Naive thymus-derived CD4-positive, alpha-beta T cell (primary cell): Measurements from ENCODE around the gene ACO2. TPM values are rescaled to one million over a fixed set of nuclear protein-coding genes. Genes with fewer than 3 reads are reported as not detected.

ENCODE experiments used
- ATAC-seq: fragments of 150-1000 bp; cut with Tn5 transposase; 2 replicates; pipeline ENCODE4 v1.10.0; 2021; ENCODE audit warnings: mild to moderate bottlenecking, moderate library complexity
- CTCF ChIA-PET: fragments of 350-600 bp; sonication (Branson Sonifier 250); formaldehyde crosslinking; loops from one replicate; lab custom pipeline; 2021; ENCODE audit warnings: antibody characterized with exemption; lab: Charles Lee
- POLR2A ChIA-PET: fragments of 350-600 bp; sonication (Branson Sonifier 250); formaldehyde crosslinking; loops from one replicate; lab custom pipeline; 2021; ENCODE audit warnings: antibody characterized with exemption, inconsistent platforms; lab: Charles Lee
- DNase-seq, 9 donors: peaks; one replicate each; pipeline versions ENCODE4 v3.0.0 to v3.0.0-alpha.2; 2020 to 2022; ENCODE audit warnings: mixed read lengths in 1 of 9
- H3K27ac ChIP-seq: one replicate; pipeline ENCODE4 v1.7.0; 2013; ENCODE audit warnings: mild to moderate bottlenecking, low read depth, low read length, moderate library complexity
- H3K27me3 ChIP-seq, 2 donors: one replicate each; pipeline ENCODE4 v1.7.0; 2013; ENCODE audit warnings: low read length in 2 of 2, mild to moderate bottlenecking in 2 of 2, moderate library complexity in 2 of 2; ENCODE audit not compliant: control insufficient read depth in 2 of 2, insufficient read depth in 2 of 2
- H3K36me3 ChIP-seq, 3 experiments: 1 replicate in 2 of 3; 2 replicates in 1 of 3; pipeline ENCODE4 v1.7.0; 2013; ENCODE audit warnings: low read length in 3 of 3, mild to moderate bottlenecking in 3 of 3, moderate library complexity in 1 of 3; ENCODE audit not compliant: insufficient read depth in 3 of 3, control insufficient read depth in 2 of 3
- H3K4me1 ChIP-seq, 2 donors: one replicate each; pipeline ENCODE4 v1.7.0; 2013; ENCODE audit warnings: low read length in 2 of 2, mild to moderate bottlenecking in 2 of 2, moderate library complexity in 1 of 2; ENCODE audit not compliant: control insufficient read depth in 2 of 2, insufficient read depth in 2 of 2
- H3K4me3 ChIP-seq: 2 replicates; pipeline ENCODE4 v1.7.0; 2013; ENCODE audit warnings: mild to moderate bottlenecking, low read length
- H3K9me3 ChIP-seq, 3 experiments: 1 replicate in 2 of 3; 2 replicates in 1 of 3; pipeline ENCODE4 v1.7.0; 2013; ENCODE audit warnings: low read length in 3 of 3; ENCODE audit not compliant: control insufficient read depth in 2 of 3
- H3K27ac Mint-ChIP-seq, 9 donors: one replicate each; pipeline ENCODE4 v1.8.0; 2020 to 2022; ENCODE audit warnings: mixed read lengths in 9 of 9, mild to moderate bottlenecking in 8 of 9, moderate library complexity in 5 of 9, inconsistent platforms in 2 of 9
- H3K27me3 Mint-ChIP-seq, 5 donors: one replicate each; pipeline ENCODE4 v1.8.0; 2021 to 2022; ENCODE audit warnings: mixed read lengths in 5 of 5, mild to moderate bottlenecking in 1 of 5
- H3K36me3 Mint-ChIP-seq, 5 donors: one replicate each; pipeline ENCODE4 v1.8.0; 2020 to 2022; ENCODE audit warnings: mixed read lengths in 5 of 5, mild to moderate bottlenecking in 3 of 5, inconsistent platforms in 1 of 5
- H3K4me1 Mint-ChIP-seq, 7 donors: one replicate each; pipeline ENCODE4 v1.8.0; 2020 to 2022; ENCODE audit warnings: mixed read lengths in 7 of 7, mild to moderate bottlenecking in 3 of 7, inconsistent platforms in 1 of 7
- H3K4me3 Mint-ChIP-seq, 10 donors: one replicate each; pipeline ENCODE4 v1.8.0; 2020 to 2022; ENCODE audit warnings: mild to moderate bottlenecking in 10 of 10, mixed read lengths in 10 of 10, moderate library complexity in 6 of 10, inconsistent platforms in 2 of 10
- H3K9me3 Mint-ChIP-seq, 11 donors: one replicate each; pipeline ENCODE4 v1.8.0; 2020 to 2022; ENCODE audit warnings: mixed read lengths in 11 of 11, mild to moderate bottlenecking in 4 of 11, inconsistent platforms in 1 of 11, moderate library complexity in 1 of 11
- intact Hi-C, 2 donors: fragments of 100-400 bp; cut with micrococcal nuclease; formaldehyde crosslinking; loops; one replicate each; pipeline ENCODE4 v1.15.1; 2023
- polyA plus RNA-seq, 2 donors: library from polyadenylated mRNA; unstranded; fragments of 300-500 nt; fragmentation: Illumina TruSeq; gene quantifications; one replicate each; pipeline ENCODE4 v1.2.3, GENCODE V29; 2021
- total RNA-seq, 6 experiments: library from RNA in 5 of 6; stranded (reverse) in 5 of 6; gene quantifications; 1 replicate in 5 of 6; 2 replicates in 1 of 6; pipeline ENCODE4 v1.2.3 and lab custom pipeline; 2021 to 2026

Gene ACO2
- total and polyA plus RNA-seq, 7 experiments from 2014 or later, result 60.5 to 101 (median 70.3) TPM

- peak overlapping the region in 5 of 9 donors; percentile 14 to 51 (median 45) for H3K27ac Mint-ChIP-seq
- H3K4me1 Mint-ChIP-seq, result peaks cover 6 to 27% (median 25%) of the 10 kb centered on the region in 7 donors
- ChIA-PET POLR2A (interaction anchor here (0.6 to 1.4 kb wide), 6 partner anchors 20 to 346 kb away, joined by 3 read pairs; no protein-coding TSS in a partner anchor), CTCF (no interaction called here)
- H3K36me3 Mint-ChIP-seq, result peaks cover 0 to 6% (median 0%) of the 10 kb centered on the region in 5 donors
- no peaks in the 10 kb centered on the region for H3K27me3 ChIP-seq
- DNase-seq (no peak), ATAC-seq (no peak)
- peaks cover 3 to 7% of the 10 kb centered on the region in 2 donors for H3K4me1 ChIP-seq
- H3K36me3 ChIP-seq, result peaks cover 0 to 3% (median 0%) of the 10 kb centered on the region in 3 experiments
- peaks cover 0 to 8% (median 0%) of the 10 kb centered on the region in 11 donors for H3K9me3 Mint-ChIP-seq
- no peaks in the 10 kb centered on the region for H3K9me3 ChIP-seq
- intact Hi-C loops, result loop anchor here (10.0 kb wide), 3 partner anchors 242 to 1398 kb away; partner anchors contain the start of genes CENPM (in 1 of the 2) and SNU13 (in 1 of the 2)
- peak overlapping the region in 6 of 10 donors; percentile 7 to 98 (median 64) for H3K4me3 Mint-ChIP-seq
- H3K27me3 Mint-ChIP-seq, result no peaks in the 10 kb centered on the region
- no peak overlapping the region for H3K27ac ChIP-seq
- H3K4me3 ChIP-seq, result no peak overlapping the region
Observed at GRCh38 chr22:41442240-41442792, 26.6 kb upstream of the ACO2 start.

- peaks cover 6 to 36% (median 28%) of the 10 kb centered on the region in 7 donors for H3K4me1 Mint-ChIP-seq
Observed at GRCh38 chr22:41444360-41445128, 24.4 kb upstream of the ACO2 start.

GRCh38 chr22:41445129-41446056 is 23.5 kb upstream of the ACO2 start:
- H3K27me3 ChIP-seq, result no peaks in the 10 kb centered on the region
- ChIA-PET CTCF (interaction anchor here (0.6 to 1.8 kb wide), 2 partner anchors 23 to 79 kb away, joined by 3 to 5 read pairs; partner anchors contain the start of genes ACO2 and PHF5A), POLR2A (interaction anchor here (0.6 to 5.2 kb wide), 21 partner anchors 8 to 496 kb away, joined by 3 to 143 read pairs (median 5); partner anchors contain the start of genes ACO2, DESI1, PHF5A and PMM1)
- no peaks in the 10 kb centered on the region for H3K9me3 ChIP-seq
- Mint-ChIP-seq H3K27ac (peak overlapping the region; percentile 92 to 97 (median 95)), H3K36me3 (peaks cover 0 to 6% (median 0%) of the 10 kb centered on the region in 5 donors), H3K4me1 (peaks cover 6 to 36% (median 28%) of the 10 kb centered on the region in 7 donors), H3K9me3 (peaks cover 0 to 8% (median 0%) of the 10 kb centered on the region in 11 donors), H3K4me3 (peak overlapping the region; percentile 92 to 98 (median 94)), H3K27me3 (no peaks in the 10 kb centered on the region)
- peaks cover 0 to 6% (median 0%) of the 10 kb centered on the region in 3 experiments for H3K36me3 ChIP-seq
- peak overlapping the region; percentile 90 for H3K4me3 ChIP-seq
- intact Hi-C loops, result loop anchor here (1.0 to 10.0 kb wide), 9 partner anchors 79 to 1401 kb away; partner anchors contain the start of genes CENPM (in 1 of the 2), DESI1 (in 1 of the 2), L3MBTL2 (in 1 of the 2) and MRTFA (in 1 of the 2)
- DNase-seq, result peak in 8 of 9 donors; percentile 40 to 60 (median 48)
- H3K4me1 ChIP-seq, result peaks cover 7% of the 10 kb centered on the region in 2 donors
- ATAC-seq, result no peak
- H3K27ac ChIP-seq, result peak overlapping the region; percentile 88

More at GRCh38 chr22:41444360-41445128, 24.4 kb upstream of the ACO2 start:
- DNase-seq (peak; percentile 44 to 86 (median 68)), ATAC-seq (peak; percentile 43)
- Mint-ChIP-seq H3K4me3 (peak overlapping the region; percentile 92 to 98 (median 94)), H3K36me3 (peaks cover 0 to 6% (median 0%) of the 10 kb centered on the region in 5 donors), H3K27me3 (no peaks in the 10 kb centered on the region), H3K9me3 (peaks cover 0 to 8% (median 0%) of the 10 kb centered on the region in 11 donors), H3K27ac (peak overlapping the region; percentile 92 to 97 (median 95))
- CTCF ChIA-PET, result no interaction called here
- Histone ChIP-seq H3K27me3 (no peaks in the 10 kb centered on the region), H3K4me1 (peaks cover 7% of the 10 kb centered on the region in 2 donors), H3K27ac (peak overlapping the region; percentile 88), H3K36me3 (peaks cover 0 to 6% (median 0%) of the 10 kb centered on the region in 3 experiments), H3K4me3 (peak overlapping the region; percentile 90), H3K9me3 (no peaks in the 10 kb centered on the region)
- POLR2A ChIA-PET, result interaction anchor here (1.1 to 5.2 kb wide), 11 partner anchors 7 to 496 kb away, joined by 3 to 143 read pairs (median 8); partner anchors contain the start of genes ACO2, PHF5A, PMM1 and TEF
- intact Hi-C loops, result loop anchor here (1.0 to 10.0 kb wide), 11 partner anchors 41 to 1400 kb away; partner anchors contain the start of genes CENPM (in 1 of the 2), DESI1 (in 1 of the 2), L3MBTL2 (in 1 of the 2) and MRTFA (in 1 of the 2)

- Histone ChIP-seq H3K36me3 (peaks cover 0 to 6% (median 0%) of the 10 kb centered on the region in 3 experiments), H3K9me3 (no peaks in the 10 kb centered on the region), H3K4me1 (peaks cover 7% of the 10 kb centered on the region in 2 donors), H3K27ac (peak overlapping the region; percentile 88), H3K27me3 (no peaks in the 10 kb centered on the region), H3K4me3 (peak overlapping the region; percentile 90)
- ChIA-PET POLR2A (interaction anchor here (0.5 to 5.2 kb wide), 25 partner anchors 9 to 1169 kb away, joined by 3 to 143 read pairs (median 5); partner anchors contain the start of genes ACO2, DESI1, PHF5A and PMM1), CTCF (interaction anchor here (0.6 to 1.8 kb wide), 3 partner anchors 22 to 80 kb away, joined by 3 to 5 read pairs (median 3); partner anchors contain the start of genes ACO2 and PHF5A)
- peaks cover 6 to 36% (median 28%) of the 10 kb centered on the region in 7 donors for H3K4me1 Mint-ChIP-seq
- H3K9me3 Mint-ChIP-seq, result peaks cover 0 to 8% (median 0%) of the 10 kb centered on the region in 11 donors
- peaks cover 0 to 6% (median 0%) of the 10 kb centered on the region in 5 donors for H3K36me3 Mint-ChIP-seq
- no peak for ATAC-seq
- peak in 1 of 9 donors; percentile 7 for DNase-seq
- intact Hi-C loops, result loop anchor here (1.0 to 10.0 kb wide), 8 partner anchors 79 to 1401 kb away; partner anchors contain the start of genes CENPM (in 1 of the 2), DESI1 (in 1 of the 2), L3MBTL2 (in 1 of the 2) and MRTFA (in 1 of the 2)
- peak overlapping the region; percentile 92 to 98 (median 94) for H3K4me3 Mint-ChIP-seq
- no peaks in the 10 kb centered on the region for H3K27me3 Mint-ChIP-seq
- peak overlapping the region; percentile 93 to 99 (median 97) for H3K27ac Mint-ChIP-seq
Observed at GRCh38 chr22:41446057-41446501, 22.8 kb upstream of the ACO2 start.
